ENCODE data around the gene GMPR.

GMPR gene

DNA sequence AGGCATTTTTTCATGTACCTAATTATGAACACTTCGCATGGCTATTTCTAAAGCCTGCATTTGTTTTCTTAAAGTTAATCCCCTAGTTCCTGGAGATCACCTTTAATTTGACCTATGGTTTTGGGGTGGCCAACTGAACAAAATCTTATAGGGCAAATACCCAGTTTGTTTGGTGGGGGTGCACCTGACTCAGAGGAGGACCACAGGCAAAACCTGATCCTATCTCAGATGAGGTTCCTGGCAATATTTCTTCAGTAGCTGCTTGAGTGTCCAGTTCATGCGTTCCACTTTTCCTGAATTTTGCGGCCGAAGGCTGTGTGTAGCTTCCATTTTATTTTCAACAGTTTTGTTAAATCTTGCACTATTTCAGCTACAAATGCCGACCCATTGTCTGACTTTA, 10.3 kb upstream of the GMPR start:
- in situ Hi-C loops (cut with HindIII; ENCODE audit: low pct_unique_long_range_greater_than_20kb, low sequenced_read_pairs): no loop called here
- no peak for TF ChIP-seq JUND (IDR thresholded peaks at IDR 0.05; ENCODE audit: low read depth)

DNA sequence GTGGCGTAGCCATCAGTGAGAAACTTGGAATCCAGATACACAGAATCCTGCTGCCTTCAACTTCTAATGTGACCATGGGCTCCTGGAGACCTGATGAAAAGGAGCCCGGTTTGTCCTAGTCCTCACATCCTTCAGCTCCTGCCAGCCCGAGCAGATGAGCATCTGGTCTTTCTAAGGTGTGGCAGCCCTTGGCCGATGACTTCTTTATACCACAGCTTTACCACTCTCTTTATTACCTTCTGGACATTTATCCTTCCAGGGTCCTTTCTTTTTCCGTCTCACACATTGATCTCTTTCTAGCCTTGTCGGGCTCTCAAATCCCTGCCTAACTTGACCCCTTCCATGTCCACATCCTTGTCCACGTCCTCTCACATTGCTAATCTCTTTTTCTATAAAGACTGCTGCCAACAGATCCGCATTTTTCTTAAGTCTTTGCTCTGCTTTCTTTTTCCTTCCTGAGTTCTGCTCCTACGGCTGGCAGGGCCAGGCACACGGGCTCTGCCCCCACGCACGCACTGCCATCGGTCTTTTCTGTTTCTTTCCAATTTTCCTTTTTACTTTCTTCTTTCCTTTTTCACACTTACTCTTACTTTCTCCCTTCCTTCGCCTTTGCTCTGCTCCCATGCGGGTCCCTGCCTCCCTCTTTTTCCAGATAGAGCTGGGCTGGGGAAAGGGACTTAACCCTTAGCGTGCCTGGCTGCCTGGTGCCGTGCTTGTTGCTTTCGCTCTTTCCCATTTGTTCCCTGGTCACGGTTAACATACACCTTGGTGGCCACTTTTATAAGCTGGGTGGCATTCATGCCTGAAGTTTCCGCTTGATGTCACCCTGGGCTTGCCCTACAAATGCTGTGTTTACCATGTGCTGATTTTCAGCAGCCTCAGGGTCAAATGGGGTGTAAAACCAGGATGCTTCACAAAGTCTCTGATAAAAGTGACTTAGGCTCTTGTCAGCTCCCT, 9.4 kb upstream of the GMPR start:
- DNase-seq (ENCODE audit: low read depth in 1 of 2, low spot score in 1 of 2): peak in 1 of 2 experiments; percentile 52
- in situ Hi-C loops (cut with HindIII; ENCODE audit: low pct_unique_long_range_greater_than_20kb, low sequenced_read_pairs): no loop called here
- TF ChIP-seq JUND (IDR thresholded peaks at IDR 0.05; ENCODE audit: low read depth): no peak

More for the DNA sequence above, 10.3 kb upstream of the GMPR start:
- DNase-seq (ENCODE audit: low read depth in 1 of 2, low spot score in 1 of 2): no peak

DNA sequence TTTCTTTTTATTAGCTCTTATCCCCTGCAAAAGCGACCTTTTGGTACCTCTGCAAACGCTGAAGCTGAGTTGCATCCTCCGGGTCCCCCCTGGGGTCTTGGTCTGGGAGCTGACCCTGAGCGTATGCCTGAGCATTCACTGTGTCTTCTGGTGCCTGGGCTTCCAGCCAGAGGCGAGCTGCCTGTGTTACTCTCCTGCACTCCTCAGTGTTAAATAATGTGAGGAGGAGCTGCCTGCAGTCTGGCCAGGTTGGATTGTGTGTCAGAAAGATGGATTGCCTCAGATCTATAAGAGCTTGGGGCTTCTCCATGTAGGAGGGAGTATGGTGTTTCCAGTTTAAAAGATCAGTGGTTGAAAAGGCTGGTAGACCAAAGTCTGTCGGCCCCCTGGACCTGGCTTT, 8.7 kb upstream of the GMPR start:
- in situ Hi-C loops (cut with HindIII; ENCODE audit: low pct_unique_long_range_greater_than_20kb, low sequenced_read_pairs): no loop called here
- no peak for DNase-seq (ENCODE audit: low read depth in 1 of 2, low spot score in 1 of 2)
- no peak for TF ChIP-seq JUND (IDR thresholded peaks at IDR 0.05; ENCODE audit: low read depth)

DNA sequence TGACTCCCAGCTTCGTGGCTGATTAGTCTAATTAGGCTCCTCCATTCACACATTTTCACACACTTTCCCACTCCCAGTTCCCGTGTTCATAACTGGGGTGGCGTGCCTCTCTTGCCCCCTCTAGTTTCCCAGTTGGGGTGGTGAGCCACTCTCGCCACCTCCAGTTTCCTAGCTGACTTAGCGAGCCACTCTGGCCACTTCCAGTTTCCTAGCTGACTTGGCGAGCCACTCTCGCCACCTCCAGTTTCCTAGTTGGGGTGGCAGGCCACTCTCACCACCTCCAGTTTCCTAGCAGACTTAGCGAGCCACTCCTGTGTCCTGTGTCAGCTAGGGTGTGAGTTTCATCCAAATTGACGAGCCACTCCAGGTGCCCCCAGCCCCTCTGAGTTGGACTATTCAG, 7.4 kb upstream of the GMPR start:
- no peak for DNase-seq (ENCODE audit: low read depth in 1 of 2, low spot score in 1 of 2)
- in situ Hi-C loops (cut with HindIII; ENCODE audit: low pct_unique_long_range_greater_than_20kb, low sequenced_read_pairs): no loop called here
- TF ChIP-seq JUND (IDR thresholded peaks at IDR 0.05; ENCODE audit: low read depth): no peak

GRCh38 chr6:16232086-16232485, 6.3 kb upstream of the GMPR start:
- no peak for DNase-seq (ENCODE audit: low read depth in 1 of 2, low spot score in 1 of 2)
- no peak for TF ChIP-seq JUND (IDR thresholded peaks at IDR 0.05; ENCODE audit: low read depth)
- in situ Hi-C loops (cut with HindIII; ENCODE audit: low pct_unique_long_range_greater_than_20kb, low sequenced_read_pairs): no loop called here

DNA sequence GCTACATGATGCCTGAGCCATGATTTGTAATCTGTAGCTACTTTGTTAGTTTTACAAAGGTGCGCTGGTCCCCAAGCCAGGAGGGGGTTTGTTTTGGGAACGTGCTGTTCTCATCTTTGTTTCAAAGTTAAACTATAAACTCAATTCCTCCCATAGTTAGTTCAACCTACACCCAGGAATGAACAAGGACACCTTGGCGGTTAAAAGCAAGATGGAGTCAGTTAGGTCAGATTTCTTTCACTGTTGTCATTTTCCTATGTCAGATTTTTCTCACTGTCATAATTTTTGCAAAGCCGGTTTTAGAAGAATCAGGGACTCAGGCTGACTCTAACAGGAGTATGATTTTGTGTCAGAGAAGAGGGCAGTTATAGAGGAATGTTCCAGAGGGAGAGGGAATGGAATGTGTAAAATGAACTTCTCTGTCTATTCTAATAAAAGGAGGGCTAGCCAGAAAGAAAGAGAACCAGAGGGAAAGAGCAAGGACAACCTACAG, 2.3 kb upstream of the GMPR start:
- DNase-seq (ENCODE audit: low read depth in 1 of 2, low spot score in 1 of 2): no peak
- in situ Hi-C loops (cut with HindIII; ENCODE audit: low pct_unique_long_range_greater_than_20kb, low sequenced_read_pairs): no loop called here
- no peak for TF ChIP-seq JUND (IDR thresholded peaks at IDR 0.05; ENCODE audit: low read depth)

GRCh38 chr6:16236631-16237199, 1.7 kb upstream of the GMPR start:
- no peak for TF ChIP-seq JUND (IDR thresholded peaks at IDR 0.05; ENCODE audit: low read depth)
- DNase-seq (ENCODE audit: low read depth in 1 of 2, low spot score in 1 of 2): no peak
- in situ Hi-C loops (cut with HindIII; ENCODE audit: low pct_unique_long_range_greater_than_20kb, low sequenced_read_pairs): no loop called here

DNA sequence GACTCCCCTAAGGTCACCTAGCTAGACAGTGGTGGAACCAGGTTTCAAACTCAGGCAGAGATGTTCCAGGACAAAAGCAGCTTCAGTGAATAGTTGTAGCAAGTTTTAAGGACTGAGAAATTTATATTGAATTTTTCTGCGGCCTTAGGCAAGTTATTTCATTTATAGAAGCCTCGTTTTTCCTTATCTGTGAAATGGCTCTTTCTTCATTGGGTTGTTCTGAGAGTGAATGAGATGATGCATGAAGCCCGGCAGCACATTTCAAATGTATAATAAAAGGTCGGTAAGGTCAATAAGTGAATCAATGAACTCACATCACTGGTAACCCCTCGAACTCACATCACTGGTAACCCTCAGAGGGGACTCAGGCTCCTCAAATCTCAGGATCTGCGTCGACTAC, 1.1 kb upstream of the GMPR start:
- DNase-seq (ENCODE audit: low read depth in 1 of 2, low spot score in 1 of 2): no peak
- TF ChIP-seq JUND (IDR thresholded peaks at IDR 0.05; ENCODE audit: low read depth): no peak
- in situ Hi-C loops (cut with HindIII; ENCODE audit: low pct_unique_long_range_greater_than_20kb, low sequenced_read_pairs): no loop called here

GRCh38 chr6:16238963-16239797, 793 bp downstream of the GMPR start:
- no peak for TF ChIP-seq JUND (IDR thresholded peaks at IDR 0.05; ENCODE audit: low read depth)
- peak; percentile 55 to 68 for DNase-seq (ENCODE audit: low read depth in 1 of 2, low spot score in 1 of 2)
- in situ Hi-C loops (cut with HindIII; ENCODE audit: low pct_unique_long_range_greater_than_20kb, low sequenced_read_pairs): no loop called here

DNA sequence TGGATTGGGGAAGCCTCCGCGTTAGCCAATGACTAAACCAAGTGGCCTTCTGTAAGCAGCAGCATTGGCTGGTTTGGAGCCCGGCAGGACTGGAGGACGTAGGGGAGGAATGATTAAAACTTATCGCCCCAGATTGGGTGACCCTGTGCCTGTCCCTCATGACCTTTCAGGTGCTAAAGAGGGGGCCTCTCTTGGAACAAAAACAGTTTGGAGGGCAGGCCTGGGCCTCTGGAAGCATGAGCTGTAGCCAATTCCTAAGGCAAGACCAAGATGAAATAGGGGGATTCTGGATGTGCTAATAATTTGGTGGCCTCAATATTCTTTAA, 1.4 kb downstream of the GMPR start:
- TF ChIP-seq JUND (IDR thresholded peaks at IDR 0.05; ENCODE audit: low read depth): no peak
- in situ Hi-C loops (cut with HindIII; ENCODE audit: low pct_unique_long_range_greater_than_20kb, low sequenced_read_pairs): no loop called here
- peak in 1 of 2 experiments; percentile 56 for DNase-seq (ENCODE audit: low read depth in 1 of 2, low spot score in 1 of 2)

GRCh38 chr6:16240589-16241320, 2.4 kb downstream of the GMPR start:
- no peak for DNase-seq (ENCODE audit: low read depth in 1 of 2, low spot score in 1 of 2)
- TF ChIP-seq JUND (IDR thresholded peaks at IDR 0.05; ENCODE audit: low read depth): no peak
- in situ Hi-C loops (cut with HindIII; ENCODE audit: low pct_unique_long_range_greater_than_20kb, low sequenced_read_pairs): no loop called here

- in situ Hi-C loops (cut with HindIII; ENCODE audit: low pct_unique_long_range_greater_than_20kb, low sequenced_read_pairs): no loop called here
- no peak for TF ChIP-seq JUND (IDR thresholded peaks at IDR 0.05; ENCODE audit: low read depth)
- DNase-seq (ENCODE audit: low read depth in 1 of 2, low spot score in 1 of 2): no peak
These were observed 2.9 kb downstream of the GMPR start for GRCh38 chr6:16241321-16241689.

Data from T47D (cell line).